Adipocyte (in vitro differentiated cells): ENCODE results near the gene DPH3.

Source experiments
- DNase-seq: peaks from one replicate; pipeline ENCODE4 v3.0.0-alpha.2; 2015; ENCODE audit warnings: low read depth
- H3K27me3 ChIP-seq: replicated peaks from 2 replicates; pipeline ENCODE4 v1.7.0; 2013; ENCODE audit warnings: mild to moderate bottlenecking, low read length, moderate library complexity; ENCODE audit not compliant: control insufficient read depth, insufficient read depth
- H3K36me3 ChIP-seq: 2 replicates; pipeline ENCODE4 v1.7.0; 2013; ENCODE audit warnings: low read length, mild to moderate bottlenecking, moderate library complexity; ENCODE audit not compliant: control insufficient read depth, insufficient read depth, severe bottlenecking
- H3K4me1 ChIP-seq: 2 replicates; pipeline ENCODE4 v1.7.0; 2013; ENCODE audit warnings: mild to moderate bottlenecking, low read length, moderate library complexity; ENCODE audit not compliant: control insufficient read depth, insufficient read depth
- H3K4me3 ChIP-seq: 2 replicates; pipeline ENCODE4 v1.7.0; 2013; ENCODE audit warnings: mild to moderate bottlenecking, low read length, moderate library complexity
- H3K9ac ChIP-seq: 2 replicates; pipeline ENCODE4 v1.7.0; 2013; ENCODE audit warnings: mild to moderate bottlenecking, low read length, moderate library complexity
- H3K9me3 ChIP-seq: 2 replicates; pipeline ENCODE4 v1.7.0; 2013; ENCODE audit warnings: mild to moderate bottlenecking, low read length, moderate library complexity; ENCODE audit not compliant: control insufficient read depth

DPH3 gene

GRCh38 chr3:16252988-16253387, 11.8 kb downstream of the DPH3 start:
- Histone ChIP-seq H3K9ac (peak overlapping the region; percentile 9), H3K36me3 (no peaks in the 10 kb centered on the region), H3K9me3 (no peaks in the 10 kb centered on the region), H3K4me3 (no peak overlapping the region), H3K4me1 (peaks cover 29% of the 10 kb centered on the region), H3K27me3 (no peaks in the 10 kb centered on the region)
- DNase-seq = no peak

DNA sequence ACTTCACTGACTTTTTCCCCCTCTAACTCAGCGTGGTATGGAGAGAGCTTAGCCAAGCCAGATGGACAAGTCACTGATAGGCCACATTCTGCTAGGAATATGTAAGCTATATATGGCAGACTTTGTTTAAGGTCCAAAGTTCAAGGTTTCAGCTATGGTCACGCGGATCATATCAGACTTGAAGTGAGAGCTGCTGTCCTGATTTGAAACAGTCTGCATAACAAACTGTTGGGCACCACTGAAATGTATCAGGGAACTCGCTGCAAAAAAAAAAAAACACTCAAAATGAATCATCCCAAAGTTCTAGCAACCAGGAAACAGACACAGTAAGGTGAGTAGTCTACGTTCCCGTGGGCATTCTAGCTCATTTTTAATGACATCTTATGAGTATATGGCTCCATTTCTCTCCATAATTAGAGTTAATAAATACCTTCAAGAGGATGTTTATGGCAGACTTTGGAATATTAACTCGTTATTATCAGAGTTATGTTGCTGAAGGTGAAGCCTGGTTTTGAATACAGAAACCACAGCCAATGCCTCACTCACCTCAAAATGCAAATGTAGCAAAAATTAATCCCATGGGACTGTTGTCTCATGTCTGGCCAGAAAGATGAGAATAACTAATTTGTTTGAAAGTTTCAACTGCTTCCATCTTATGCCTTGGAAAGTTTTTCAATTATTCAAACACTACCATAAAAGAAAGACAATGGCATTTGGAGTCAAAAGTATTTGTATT, 12.3 kb downstream of the DPH3 start:
- H3K4me3 ChIP-seq = no peak overlapping the region

DNA sequence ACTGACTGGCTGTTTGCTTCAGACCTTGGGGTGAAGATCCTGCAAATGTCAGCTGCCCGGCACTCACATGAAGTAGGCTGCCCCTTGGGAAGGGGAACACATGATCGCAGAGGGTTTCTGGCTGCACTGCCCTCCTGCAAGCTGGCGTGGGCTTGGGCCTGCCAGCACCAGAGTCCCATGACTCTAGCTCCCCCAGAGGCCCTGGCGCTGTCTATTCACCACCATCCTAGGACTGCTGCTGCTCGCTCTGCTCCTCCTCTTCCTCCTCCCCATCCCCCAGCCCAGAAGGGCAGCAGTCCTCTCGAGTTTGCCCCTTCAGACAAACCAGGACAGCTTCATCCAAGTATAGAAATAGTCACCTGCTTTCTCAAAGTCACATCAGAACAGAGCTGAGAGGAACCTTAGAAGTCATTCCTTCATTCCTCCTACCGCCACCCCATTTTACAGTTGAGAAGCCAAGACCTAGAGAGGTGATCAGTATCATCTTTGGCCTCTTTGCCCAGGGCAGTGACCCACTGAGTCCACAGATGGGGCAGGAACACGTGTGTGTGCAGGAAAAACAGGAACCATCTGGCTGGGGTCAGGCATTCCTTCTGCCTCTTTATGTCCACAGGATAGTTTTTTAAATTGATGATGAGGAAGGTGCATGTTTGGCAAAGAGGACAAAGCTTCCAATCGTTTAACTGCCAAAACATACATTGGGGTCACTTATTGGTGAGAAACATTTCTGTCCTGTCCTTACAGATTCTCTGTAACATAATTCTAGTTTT, 13.2 kb downstream of the DPH3 start:
- Histone ChIP-seq H3K9me3 (no peaks in the 10 kb centered on the region), H3K4me3 (no peak overlapping the region), H3K9ac (no peak overlapping the region), H3K36me3 (no peaks in the 10 kb centered on the region), H3K27me3 (no peaks in the 10 kb centered on the region), H3K4me1 (peaks cover 22% of the 10 kb centered on the region)
- DNase-seq = no peak

More for the DNA sequence above, 12.3 kb downstream of the DPH3 start:
- DNase-seq = no peak
- Histone ChIP-seq H3K9ac (no peak overlapping the region), H3K4me1 (peaks cover 26% of the 10 kb centered on the region), H3K9me3 (no peaks in the 10 kb centered on the region), H3K36me3 (no peaks in the 10 kb centered on the region), H3K27me3 (no peaks in the 10 kb centered on the region)

- no peak overlapping the region for H3K4me3 ChIP-seq
- no peak for DNase-seq
- no peaks in the 10 kb centered on the region for H3K27me3 ChIP-seq
- H3K9ac ChIP-seq = no peak overlapping the region
- no peaks in the 10 kb centered on the region for H3K9me3 ChIP-seq
- H3K4me1 ChIP-seq = peaks cover 28% of the 10 kb centered on the region
- no peaks in the 10 kb centered on the region for H3K36me3 ChIP-seq
Measured at GRCh38 chr3:16249886-16250285, 14.9 kb downstream of the DPH3 start.

DNA sequence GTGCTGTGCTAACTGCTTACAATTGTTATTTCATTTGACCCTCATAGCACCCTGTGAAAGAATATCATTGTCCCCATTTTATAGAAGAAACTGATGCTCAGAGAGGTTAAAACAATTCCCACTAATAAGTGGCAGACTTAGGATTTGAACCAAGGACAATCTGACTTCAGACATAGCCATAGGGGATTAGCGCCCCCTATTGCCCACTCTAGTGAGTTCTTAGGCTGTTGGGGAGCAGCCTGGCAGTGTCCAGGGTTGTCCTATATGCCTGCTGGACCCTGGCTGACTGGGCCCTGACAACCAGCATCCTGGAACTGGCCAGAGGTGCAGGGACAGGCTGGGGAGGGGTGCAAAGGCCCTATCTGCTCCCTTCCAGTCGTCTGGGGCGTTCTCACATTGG, 15.4 kb downstream of the DPH3 start:
- H3K4me3 ChIP-seq = no peak overlapping the region
- H3K9ac ChIP-seq = no peak overlapping the region
- DNase-seq = peak; percentile 33
- H3K4me1 ChIP-seq = peaks cover 33% of the 10 kb centered on the region
- H3K27me3 ChIP-seq = no peaks in the 10 kb centered on the region
- H3K36me3 ChIP-seq = no peaks in the 10 kb centered on the region
- H3K9me3 ChIP-seq = no peaks in the 10 kb centered on the region

GRCh38 chr3:16248556-16248955, 16.2 kb downstream of the DPH3 start:
- no peaks in the 10 kb centered on the region for H3K9me3 ChIP-seq
- no peak overlapping the region for H3K4me3 ChIP-seq
- no peaks in the 10 kb centered on the region for H3K27me3 ChIP-seq
- H3K4me1 ChIP-seq = peaks cover 35% of the 10 kb centered on the region
- H3K9ac ChIP-seq = no peak overlapping the region
- no peaks in the 10 kb centered on the region for H3K36me3 ChIP-seq
- DNase-seq = no peak

GRCh38 chr3:16247282-16248061, 17.3 kb downstream of the DPH3 start:
- DNase-seq = peak; percentile 96
- Histone ChIP-seq H3K4me3 (no peak overlapping the region), H3K9ac (peak overlapping the region; percentile 58), H3K36me3 (no peaks in the 10 kb centered on the region), H3K4me1 (peaks cover 26% of the 10 kb centered on the region), H3K27me3 (no peaks in the 10 kb centered on the region), H3K9me3 (no peaks in the 10 kb centered on the region)

- no peaks in the 10 kb centered on the region for H3K36me3 ChIP-seq
- no peak overlapping the region for H3K4me3 ChIP-seq
- H3K27me3 ChIP-seq = no peaks in the 10 kb centered on the region
- no peak overlapping the region for H3K9ac ChIP-seq
- no peak for DNase-seq
- peaks cover 42% of the 10 kb centered on the region for H3K4me1 ChIP-seq
- H3K9me3 ChIP-seq = no peaks in the 10 kb centered on the region
Measured at GRCh38 chr3:16245609-16246008, 19.1 kb downstream of the DPH3 start.

DNA sequence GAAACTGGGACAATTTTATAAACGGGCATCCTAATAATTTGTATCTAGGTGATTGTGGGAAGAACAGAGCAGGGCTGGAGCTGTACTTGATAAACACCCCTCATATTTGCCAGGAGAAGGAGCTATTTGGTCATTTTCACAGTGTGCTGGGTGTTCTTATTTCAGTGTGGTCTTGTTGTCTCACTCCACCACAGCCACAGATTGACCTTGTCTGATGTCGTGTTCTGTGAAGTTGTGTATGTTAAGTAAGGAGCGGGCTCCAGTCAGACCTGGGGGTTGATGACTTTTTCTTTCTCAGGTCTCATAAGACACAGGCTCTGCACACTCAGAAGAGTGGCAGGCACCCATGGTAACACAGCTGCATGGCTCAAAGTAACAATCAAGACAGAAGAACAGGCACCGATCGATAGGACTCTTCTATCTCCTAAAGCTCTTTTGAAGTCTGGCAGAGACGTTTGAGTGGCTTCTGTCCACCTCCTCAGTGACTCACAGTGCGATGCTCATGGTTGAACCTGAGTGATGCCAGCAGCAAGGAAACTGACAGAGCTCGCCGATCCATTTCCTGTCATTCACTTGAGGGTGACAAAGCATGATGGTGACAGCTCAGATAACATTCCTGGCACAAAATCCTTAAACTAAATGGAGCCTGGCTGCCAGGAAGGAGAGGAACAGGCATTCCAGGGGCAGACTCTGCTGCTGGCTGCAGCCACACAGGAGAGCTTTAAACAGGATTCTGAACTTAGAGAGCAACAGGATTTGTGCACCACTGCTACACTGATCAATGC, 20.8 kb downstream of the DPH3 start:
- Histone ChIP-seq H3K27me3 (no peaks in the 10 kb centered on the region), H3K9me3 (no peaks in the 10 kb centered on the region), H3K9ac (no peak overlapping the region), H3K36me3 (no peaks in the 10 kb centered on the region), H3K4me3 (no peak overlapping the region), H3K4me1 (peaks cover 59% of the 10 kb centered on the region)
- no peak for DNase-seq

DNA sequence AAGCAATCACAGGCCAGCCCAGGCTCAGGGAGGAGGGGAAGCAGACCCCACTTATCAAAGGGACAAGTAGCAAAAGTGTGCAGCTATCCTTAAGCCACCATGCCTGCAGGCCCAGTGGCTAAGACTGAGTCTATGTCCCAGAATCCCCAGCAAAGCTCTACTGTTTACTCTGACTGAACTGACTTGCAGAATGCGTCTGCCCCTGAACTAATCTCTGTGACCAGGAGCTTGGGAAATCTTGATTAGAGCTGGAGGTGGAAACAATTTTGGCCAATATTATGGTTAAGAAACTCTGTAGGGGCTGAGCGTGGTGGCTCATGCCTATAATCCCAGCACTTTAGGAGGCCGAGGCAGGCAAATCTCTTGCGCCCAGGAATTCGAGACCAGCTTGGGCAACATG, 22.6 kb downstream of the DPH3 start:
- no peaks in the 10 kb centered on the region for H3K36me3 ChIP-seq
- no peak overlapping the region for H3K4me3 ChIP-seq
- H3K4me1 ChIP-seq = peaks cover 72% of the 10 kb centered on the region
- DNase-seq = no peak
- no peaks in the 10 kb centered on the region for H3K27me3 ChIP-seq
- no peak overlapping the region for H3K9ac ChIP-seq
- H3K9me3 ChIP-seq = no peaks in the 10 kb centered on the region
